Panc1 (cell line): ENCODE data around the gene DAGLA. TPM values are rescaled to one million over a fixed set of nuclear protein-coding genes. Genes with fewer than 3 reads are reported as not detected.

Experiments
- ATAC-seq: fragments of 200-7000 bp; cut with Tn5 transposase; 2 replicates; pipeline ENCODE4 v1.9.1; 2020; ENCODE audit warnings: mild to moderate bottlenecking, moderate library complexity
- BruUV-seq: library from RNA; stranded (reverse); fragments of 400-500 nt; replicated peaks from 2 replicates; lab custom pipeline; 2021; lab: Mats Ljungman, UMichigan
- CTCF ChIA-PET: fragments of 300-600 bp; sonication (Branson Sonifier 250); formaldehyde crosslinking; loops from one replicate; lab custom pipeline; 2022; ENCODE audit warnings: antibody characterized with exemption; lab: Charles Lee
- POLR2A ChIA-PET: fragments of 300-600 bp; sonication (Branson Sonifier 250); formaldehyde crosslinking; loops from one replicate; lab custom pipeline; 2022; ENCODE audit warnings: antibody characterized with exemption; lab: Charles Lee
- DNase-seq: peaks from one replicate; pipeline ENCODE4 v3.0.0-alpha.2; 2010; ENCODE audit warnings: low read depth, low spot score
- H3K27ac ChIP-seq: 2 replicates; pipeline ENCODE4 v1.5.1; 2011; ENCODE audit warnings: mild to moderate bottlenecking, low read length, inconsistent platforms
- H3K27me3 ChIP-seq: fragments of 200-500 bp; sonication (Bioruptor generic); 2 replicates; pipeline ENCODE4 v1.6.0; 2014; ENCODE audit warnings: low read length, inconsistent platforms; ENCODE audit not compliant: control insufficient read depth, insufficient read depth
- H3K36me3 ChIP-seq: fragments of 200-500 bp; sonication (Bioruptor generic); 2 replicates; pipeline ENCODE4 v1.5.1; 2014; ENCODE audit warnings: inconsistent platforms, mild to moderate bottlenecking, low read length, moderate library complexity; ENCODE audit not compliant: control insufficient read depth, insufficient read depth
- H3K4me1 ChIP-seq: 2 replicates; pipeline ENCODE4 v1.5.1; 2011; ENCODE audit warnings: inconsistent platforms, mild to moderate bottlenecking, low read length, moderate library complexity; ENCODE audit not compliant: control insufficient read depth, insufficient read depth
- H3K4me3 ChIP-seq, 2 experiments: 2 replicates each; pipeline ENCODE4 v1.5.1; 2011 to 2012; ENCODE audit warnings: low read depth in 2 of 2, low read length in 2 of 2, mild to moderate bottlenecking in 2 of 2, inconsistent platforms in 1 of 2, moderate library complexity in 1 of 2
- H3K9me3 ChIP-seq: fragments of 200-500 bp; sonication (Bioruptor generic); 2 replicates; pipeline ENCODE4 v1.5.1; 2014; ENCODE audit warnings: low read depth, mild to moderate bottlenecking, inconsistent platforms, low read length, moderate library complexity; ENCODE audit not compliant: control insufficient read depth, insufficient read depth
- CTCF ChIP-seq: fragments of 450-650 bp; IDR thresholded peaks from 2 replicates; pipeline ENCODE4 v1.5.1; 2017; ENCODE audit warnings: mild to moderate bottlenecking
- POLR2AphosphoS5 ChIP-seq: IDR thresholded peaks from 2 replicates; pipeline ENCODE4 v1.6.1; 2012; ENCODE audit warnings: mild to moderate bottlenecking, low read depth, low read length, moderate library complexity
- SIN3A ChIP-seq: IDR thresholded peaks from 2 replicates; pipeline ENCODE4 v1.6.1; 2012; ENCODE audit warnings: low read depth, mild to moderate bottlenecking, low read length, moderate library complexity, borderline replicate concordance; ENCODE audit not compliant: insufficient read depth
- TCF7L2 ChIP-seq: IDR thresholded peaks from 2 replicates; pipeline ENCODE4 v1.6.1; 2011; ENCODE audit warnings: mild to moderate bottlenecking, low read depth, low read length, inconsistent platforms
- in situ Hi-C: cut with HindIII; loops from 2 replicates; pipeline ENCODE4 v1.10.0; 2016; ENCODE audit warnings: low sequenced_read_pairs, low pct_unique_long_range_greater_than_20kb
- intact Hi-C: fragments of 100-400 bp; cut with micrococcal nuclease; formaldehyde crosslinking; loops from one replicate; pipeline ENCODE4 v1.10.0; 2022; ENCODE audit not compliant: unreplicated experiment
- total RNA-seq: library from RNA; stranded (reverse); gene quantifications from one replicate; pipeline ENCODE4 v1.2.1, GENCODE V29; 2021; ENCODE audit not compliant: unreplicated experiment
- TF ChIP-seq, protein P1 (sequence below), 2 experiments: IDR thresholded peaks; 2 replicates each; pipeline ENCODE4 v1.6.1; 2011 to 2012; ENCODE audit warnings: low read depth in 2 of 2, control low read depth in 1 of 2, low read length in 1 of 2, mild to moderate bottlenecking in 1 of 2, moderate library complexity in 1 of 2; ENCODE audit not compliant: insufficient read depth in 1 of 2

The DAGLA gene
- total RNA-seq, 1 experiment from 2014 or later = 6.4 TPM

DNA sequence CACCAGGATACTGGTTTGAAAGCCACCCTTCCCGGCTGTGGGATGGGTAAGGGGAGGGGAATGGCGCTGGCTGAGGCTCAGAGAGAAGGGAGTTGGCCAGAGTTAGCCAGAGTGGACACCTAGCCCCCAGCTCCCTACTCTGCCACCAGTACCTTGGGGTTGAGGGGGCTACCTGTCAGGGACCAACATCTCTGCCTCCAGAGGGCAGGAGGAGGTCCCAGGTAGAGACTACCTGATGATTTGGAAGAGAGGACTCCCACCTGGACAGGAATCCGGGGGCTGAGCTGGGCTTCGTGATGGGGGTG, 75.9 kb downstream of the DAGLA start:
- Histone ChIP-seq H3K36me3 (no peaks in the 10 kb centered on the region), H3K27me3 (no peaks in the 10 kb centered on the region), H3K9me3 (no peaks in the 10 kb centered on the region), H3K27ac (no peak overlapping the region; the same call in 1 of the 2 replicates), H3K4me1 (peaks cover 5% of the 10 kb centered on the region), H3K4me3 (no peak overlapping the region)
- ATAC-seq (no peak), DNase-seq (no peak)
- no TSS peak for BruUV-seq
- POLR2A ChIA-PET = no interaction called here
- in situ Hi-C loops = no loop called here
- intact Hi-C loops = no loop called here
- TF ChIP-seq, protein P1, sequence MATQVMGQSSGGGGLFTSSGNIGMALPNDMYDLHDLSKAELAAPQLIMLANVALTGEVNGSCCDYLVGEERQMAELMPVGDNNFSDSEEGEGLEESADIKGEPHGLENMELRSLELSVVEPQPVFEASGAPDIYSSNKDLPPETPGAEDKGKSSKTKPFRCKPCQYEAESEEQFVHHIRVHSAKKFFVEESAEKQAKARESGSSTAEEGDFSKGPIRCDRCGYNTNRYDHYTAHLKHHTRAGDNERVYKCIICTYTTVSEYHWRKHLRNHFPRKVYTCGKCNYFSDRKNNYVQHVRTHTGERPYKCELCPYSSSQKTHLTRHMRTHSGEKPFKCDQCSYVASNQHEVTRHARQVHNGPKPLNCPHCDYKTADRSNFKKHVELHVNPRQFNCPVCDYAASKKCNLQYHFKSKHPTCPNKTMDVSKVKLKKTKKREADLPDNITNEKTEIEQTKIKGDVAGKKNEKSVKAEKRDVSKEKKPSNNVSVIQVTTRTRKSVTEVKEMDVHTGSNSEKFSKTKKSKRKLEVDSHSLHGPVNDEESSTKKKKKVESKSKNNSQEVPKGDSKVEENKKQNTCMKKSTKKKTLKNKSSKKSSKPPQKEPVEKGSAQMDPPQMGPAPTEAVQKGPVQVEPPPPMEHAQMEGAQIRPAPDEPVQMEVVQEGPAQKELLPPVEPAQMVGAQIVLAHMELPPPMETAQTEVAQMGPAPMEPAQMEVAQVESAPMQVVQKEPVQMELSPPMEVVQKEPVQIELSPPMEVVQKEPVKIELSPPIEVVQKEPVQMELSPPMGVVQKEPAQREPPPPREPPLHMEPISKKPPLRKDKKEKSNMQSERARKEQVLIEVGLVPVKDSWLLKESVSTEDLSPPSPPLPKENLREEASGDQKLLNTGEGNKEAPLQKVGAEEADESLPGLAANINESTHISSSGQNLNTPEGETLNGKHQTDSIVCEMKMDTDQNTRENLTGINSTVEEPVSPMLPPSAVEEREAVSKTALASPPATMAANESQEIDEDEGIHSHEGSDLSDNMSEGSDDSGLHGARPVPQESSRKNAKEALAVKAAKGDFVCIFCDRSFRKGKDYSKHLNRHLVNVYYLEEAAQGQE (IDR thresholded peaks at IDR 0.05; ENCODE audit: insufficient read depth in 1 of 2, low read depth in 2 of 2, low read length in 1 of 2) = no peak
- TF ChIP-seq TCF7L2 (no peak), POLR2AphosphoS5 (no peak), CTCF (no peak), SIN3A (no peak)
- CTCF ChIA-PET = no interaction called here

DNA sequence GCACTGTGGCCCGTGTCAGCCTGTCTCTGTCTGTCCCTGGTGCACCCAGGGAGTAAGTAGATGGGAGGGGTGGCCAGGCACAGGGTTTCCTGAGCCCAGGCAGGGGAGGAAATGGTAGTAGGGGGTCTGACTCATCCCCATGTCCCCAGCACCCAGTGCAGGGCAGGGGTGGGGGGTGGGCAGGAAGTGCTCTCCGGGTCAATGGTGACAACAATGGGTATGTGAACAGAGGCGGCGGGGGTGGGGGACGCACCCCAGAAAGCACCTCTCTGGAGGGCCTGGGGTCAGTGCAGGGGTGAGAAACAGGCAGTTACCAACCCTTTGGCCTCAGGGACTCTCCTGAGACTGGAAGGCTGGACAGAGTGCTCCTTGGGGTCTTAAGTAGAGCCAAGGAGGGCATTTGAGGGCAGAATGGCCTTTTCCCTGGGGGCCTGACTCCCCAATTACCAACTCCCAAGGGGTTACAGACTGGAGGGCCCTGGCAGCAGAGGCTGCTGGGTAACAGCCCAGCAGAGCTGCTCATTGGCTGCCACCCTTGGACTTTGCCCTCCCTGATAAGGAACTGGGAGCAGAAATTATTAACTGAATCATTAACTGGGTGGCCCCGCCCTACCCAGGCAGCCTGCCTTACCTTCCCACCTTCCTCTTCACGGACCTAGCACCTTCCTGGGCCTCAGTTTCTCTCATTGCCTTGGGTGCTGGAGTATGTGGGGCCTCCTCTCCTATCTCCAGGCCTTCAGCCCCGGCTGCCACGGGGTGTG, 76.4 kb downstream of the DAGLA start:
- Histone ChIP-seq H3K4me3 (no peak overlapping the region), H3K36me3 (no peaks in the 10 kb centered on the region), H3K4me1 (peaks cover 5% of the 10 kb centered on the region), H3K27me3 (no peaks in the 10 kb centered on the region), H3K9me3 (no peaks in the 10 kb centered on the region), H3K27ac (no peak overlapping the region)
- POLR2A ChIA-PET = no interaction called here
- intact Hi-C loops = no loop called here
- no TSS peak for BruUV-seq
- ATAC-seq (no peak), DNase-seq (no peak)
- CTCF ChIA-PET = no interaction called here
- TF ChIP-seq, protein P1 (IDR thresholded peaks at IDR 0.05; ENCODE audit: insufficient read depth in 1 of 2, low read depth in 2 of 2, low read length in 1 of 2) = no peak
- TF ChIP-seq POLR2AphosphoS5 (no peak), CTCF (no peak), TCF7L2 (no peak), SIN3A (no peak)
- in situ Hi-C loops = no loop called here
